Measurements from ENCODE around the gene SRP9.

DNA sequence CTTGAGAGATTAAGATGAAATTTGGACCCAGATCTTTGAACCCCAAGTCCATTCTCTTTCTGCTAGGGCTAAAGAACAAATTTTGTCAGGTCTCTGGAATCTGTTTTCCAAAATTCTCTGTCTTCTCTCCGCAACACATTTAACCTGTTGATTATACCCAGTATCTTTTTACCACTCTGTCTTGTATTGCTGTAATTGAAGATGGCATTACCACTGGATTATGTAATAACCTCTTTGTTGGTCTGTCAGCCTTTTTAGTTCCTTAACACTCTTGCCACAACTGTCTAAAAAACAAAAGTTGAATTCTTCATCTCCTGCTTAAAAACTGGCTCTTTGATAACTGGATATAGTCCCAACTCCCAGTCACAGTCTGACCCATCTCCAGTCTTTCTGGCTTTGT lies 3.0 kb downstream of the SRP9 start:
- TF ChIP-seq, protein P1, sequence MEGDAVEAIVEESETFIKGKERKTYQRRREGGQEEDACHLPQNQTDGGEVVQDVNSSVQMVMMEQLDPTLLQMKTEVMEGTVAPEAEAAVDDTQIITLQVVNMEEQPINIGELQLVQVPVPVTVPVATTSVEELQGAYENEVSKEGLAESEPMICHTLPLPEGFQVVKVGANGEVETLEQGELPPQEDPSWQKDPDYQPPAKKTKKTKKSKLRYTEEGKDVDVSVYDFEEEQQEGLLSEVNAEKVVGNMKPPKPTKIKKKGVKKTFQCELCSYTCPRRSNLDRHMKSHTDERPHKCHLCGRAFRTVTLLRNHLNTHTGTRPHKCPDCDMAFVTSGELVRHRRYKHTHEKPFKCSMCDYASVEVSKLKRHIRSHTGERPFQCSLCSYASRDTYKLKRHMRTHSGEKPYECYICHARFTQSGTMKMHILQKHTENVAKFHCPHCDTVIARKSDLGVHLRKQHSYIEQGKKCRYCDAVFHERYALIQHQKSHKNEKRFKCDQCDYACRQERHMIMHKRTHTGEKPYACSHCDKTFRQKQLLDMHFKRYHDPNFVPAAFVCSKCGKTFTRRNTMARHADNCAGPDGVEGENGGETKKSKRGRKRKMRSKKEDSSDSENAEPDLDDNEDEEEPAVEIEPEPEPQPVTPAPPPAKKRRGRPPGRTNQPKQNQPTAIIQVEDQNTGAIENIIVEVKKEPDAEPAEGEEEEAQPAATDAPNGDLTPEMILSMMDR (IDR thresholded peaks at IDR 0.05; ENCODE audit: low read depth, low read length, poor library complexity, severe bottlenecking), result no peak
- no peak for TF ChIP-seq EZH2phosphoT487 (IDR thresholded peaks at IDR 0.05; ENCODE audit: borderline replicate concordance, low read length)
